ENCODE measurements around the gene POLR1B.
A peak's percentile ranks its signal among the peaks of the same experiment; 100 is the strongest.
"Not testable (repeated sequence)": the region's sequence is repeated elsewhere in the genome, so short reads cannot be mapped to it uniquely, and the experiment has no call there.

POLR1B gene

GRCh38 chr2:112604952-112605351, 62.7 kb downstream of the POLR1B start:
- H3K36me3 Mint-ChIP-seq: peaks cover 5% of the 10 kb centered on the region

GRCh38 chr2:112605926-112606325, 63.7 kb downstream of the POLR1B start:
- ATAC-seq: no peak
- Mint-ChIP-seq H3K27ac (no peak overlapping the region), H3K36me3 (peaks cover 9% of the 10 kb centered on the region), H3K4me1 (no peaks in the 10 kb centered on the region), H3K9me3 (peaks cover 8% of the 10 kb centered on the region), H3K4me3 (no peak overlapping the region), H3K27me3 (no peaks in the 10 kb centered on the region)

More at GRCh38 chr2:112604952-112605351, 62.7 kb downstream of the POLR1B start:
- ATAC-seq: no peak
- no peaks in the 10 kb centered on the region for H3K27me3 Mint-ChIP-seq
- H3K9me3 Mint-ChIP-seq: peaks cover 4% of the 10 kb centered on the region
- no peak overlapping the region for H3K4me3 Mint-ChIP-seq
- no peak overlapping the region for H3K27ac Mint-ChIP-seq
- H3K4me1 Mint-ChIP-seq: peaks cover 4% of the 10 kb centered on the region

- Mint-ChIP-seq H3K27ac (no peak overlapping the region), H3K9me3 (peaks cover 8% of the 10 kb centered on the region), H3K4me3 (no peak overlapping the region), H3K36me3 (peaks cover 9% of the 10 kb centered on the region), H3K4me1 (no peaks in the 10 kb centered on the region), H3K27me3 (no peaks in the 10 kb centered on the region)
- no peak for ATAC-seq
Observed at GRCh38 chr2:112606547-112606946, 64.3 kb downstream of the POLR1B start.

GRCh38 chr2:112607680-112608438, 65.6 kb downstream of the POLR1B start:
- H3K27ac Mint-ChIP-seq: no peak overlapping the region
- H3K9me3 Mint-ChIP-seq: peaks cover 8% of the 10 kb centered on the region
- no peaks in the 10 kb centered on the region for H3K4me1 Mint-ChIP-seq
- ATAC-seq: no peak
- H3K27me3 Mint-ChIP-seq: no peaks in the 10 kb centered on the region
- H3K36me3 Mint-ChIP-seq: peaks cover 9% of the 10 kb centered on the region
- no peak overlapping the region for H3K4me3 Mint-ChIP-seq

- not testable (repeated sequence) for H3K4me1 Mint-ChIP-seq, H3K27ac Mint-ChIP-seq, H3K27me3 Mint-ChIP-seq, ATAC-seq, H3K4me3 Mint-ChIP-seq, H3K9me3 Mint-ChIP-seq, H3K36me3 Mint-ChIP-seq
Observed at GRCh38 chr2:112609320-112609719, 67.1 kb downstream of the POLR1B start.

GRCh38 chr2:112612283-112612682, 70.0 kb downstream of the POLR1B start:
- H3K4me1 Mint-ChIP-seq, H3K9me3 Mint-ChIP-seq, H3K4me3 Mint-ChIP-seq, ATAC-seq, H3K36me3 Mint-ChIP-seq, H3K27me3 Mint-ChIP-seq, H3K27ac Mint-ChIP-seq: not testable (repeated sequence)

- H3K36me3 Mint-ChIP-seq: peaks cover 9% of the 10 kb centered on the region
- no peaks in the 10 kb centered on the region for H3K27me3 Mint-ChIP-seq
- H3K9me3 Mint-ChIP-seq: peaks cover 8% of the 10 kb centered on the region
- no peak overlapping the region for H3K27ac Mint-ChIP-seq
- no peak for ATAC-seq
- no peaks in the 10 kb centered on the region for H3K4me1 Mint-ChIP-seq
- no peak overlapping the region for H3K4me3 Mint-ChIP-seq
Observed at GRCh38 chr2:112614201-112614840, 72.1 kb downstream of the POLR1B start.

GRCh38 chr2:112615051-112615450, 72.8 kb downstream of the POLR1B start:
- Mint-ChIP-seq H3K36me3 (peaks cover 3% of the 10 kb centered on the region), H3K4me3 (no peak overlapping the region), H3K27ac (no peak overlapping the region), H3K27me3 (no peaks in the 10 kb centered on the region), H3K4me1 (no peaks in the 10 kb centered on the region), H3K9me3 (peaks cover 3% of the 10 kb centered on the region)
- ATAC-seq: no peak

- H3K27me3 Mint-ChIP-seq, H3K4me3 Mint-ChIP-seq, H3K9me3 Mint-ChIP-seq, H3K27ac Mint-ChIP-seq, H3K36me3 Mint-ChIP-seq, H3K4me1 Mint-ChIP-seq, ATAC-seq: not testable (repeated sequence)
Observed at GRCh38 chr2:112615798-112616197, 73.5 kb downstream of the POLR1B start.

GRCh38 chr2:112618383-112618782, 76.1 kb downstream of the POLR1B start:
- Mint-ChIP-seq H3K36me3 (no peaks in the 10 kb centered on the region), H3K27ac (no peak overlapping the region), H3K9me3 (no peaks in the 10 kb centered on the region), H3K4me1 (no peaks in the 10 kb centered on the region), H3K27me3 (no peaks in the 10 kb centered on the region), H3K4me3 (no peak overlapping the region)
- ATAC-seq: no peak

- ATAC-seq: no peak
- Mint-ChIP-seq H3K4me1 (peaks cover 20% of the 10 kb centered on the region), H3K9me3 (no peaks in the 10 kb centered on the region), H3K36me3 (no peaks in the 10 kb centered on the region), H3K27me3 (no peaks in the 10 kb centered on the region), H3K4me3 (no peak overlapping the region), H3K27ac (no peak overlapping the region)
Observed at GRCh38 chr2:112621790-112622527, 79.7 kb downstream of the POLR1B start.

- no peaks in the 10 kb centered on the region for H3K27me3 Mint-ChIP-seq
- no peak overlapping the region for H3K27ac Mint-ChIP-seq
- H3K9me3 Mint-ChIP-seq: no peaks in the 10 kb centered on the region
- H3K4me1 Mint-ChIP-seq: peaks cover 22% of the 10 kb centered on the region
- ATAC-seq: no peak
- no peaks in the 10 kb centered on the region for H3K36me3 Mint-ChIP-seq
- H3K4me3 Mint-ChIP-seq: no peak overlapping the region
Observed at GRCh38 chr2:112622528-112622849, 80.2 kb downstream of the POLR1B start.

GRCh38 chr2:112623913-112624777, 81.9 kb downstream of the POLR1B start:
- ATAC-seq: peak; percentile 74
- Mint-ChIP-seq H3K4me3 (no peak overlapping the region), H3K27me3 (no peaks in the 10 kb centered on the region), H3K9me3 (no peaks in the 10 kb centered on the region), H3K4me1 (peaks cover 22% of the 10 kb centered on the region), H3K27ac (peak overlapping the region; percentile 26), H3K36me3 (no peaks in the 10 kb centered on the region)

- no peak overlapping the region for H3K4me3 Mint-ChIP-seq
- no peaks in the 10 kb centered on the region for H3K9me3 Mint-ChIP-seq
- no peaks in the 10 kb centered on the region for H3K36me3 Mint-ChIP-seq
- no peak for ATAC-seq
- peaks cover 25% of the 10 kb centered on the region for H3K4me1 Mint-ChIP-seq
- peak overlapping the region; percentile 26 for H3K27ac Mint-ChIP-seq
- no peaks in the 10 kb centered on the region for H3K27me3 Mint-ChIP-seq
Observed at GRCh38 chr2:112625474-112626114, 83.3 kb downstream of the POLR1B start.

All from stimulated activated memory B cell treated with anti-CD40 and anti-IgM and Interleukin-4, amounts not matched to agents 10 μg/mL and 1 μg/mL and 100 μg/mL, for 72 hours (primary cell).